GM19023 (cell line): ENCODE results near the gene ADAMTS18.
"Not testable (repeated sequence)": the region's sequence is repeated elsewhere in the genome, so short reads cannot be mapped to it uniquely, and the experiment has no call there.

ENCODE experiments used
- ATAC-seq: cut with Tn5 transposase; IDR thresholded peaks from one replicate; pipeline ENCODE4 v1.9.1; 2021; ENCODE audit warnings: mild to moderate bottlenecking, moderate library complexity; ENCODE audit not compliant: unreplicated experiment

The ADAMTS18 gene

DNA sequence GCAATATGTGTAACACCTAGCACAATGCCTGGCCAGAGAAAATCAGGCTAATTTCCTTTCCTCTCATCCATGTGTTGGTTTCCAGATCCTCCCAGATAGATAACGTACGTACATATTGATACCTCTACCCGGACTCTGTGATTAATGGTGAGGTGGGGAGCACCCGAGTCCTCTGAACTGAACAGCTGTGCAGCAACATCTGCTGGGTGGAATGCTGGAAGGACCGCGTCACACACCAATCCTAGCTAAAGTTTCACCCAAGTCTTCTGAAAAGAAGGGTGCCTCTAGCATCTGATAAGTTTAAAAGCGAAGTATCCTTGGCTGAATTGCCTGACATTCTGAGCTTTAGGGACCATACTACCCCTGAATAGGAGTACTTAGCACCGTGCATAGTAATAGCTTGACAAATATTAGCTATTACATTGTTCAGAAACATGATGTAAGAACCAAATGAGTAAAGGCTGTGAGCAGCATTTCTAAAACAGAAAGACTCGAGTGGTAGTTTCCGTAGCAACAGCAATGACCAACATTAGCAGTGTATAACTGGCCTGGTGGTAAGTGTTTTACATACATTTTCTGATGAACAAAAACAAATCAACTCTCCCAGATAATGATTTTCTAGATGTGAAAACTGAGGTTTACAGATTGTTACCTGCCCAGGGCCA lies 144.3 kb downstream of the ADAMTS18 start:
- ATAC-seq = no peak

DNA sequence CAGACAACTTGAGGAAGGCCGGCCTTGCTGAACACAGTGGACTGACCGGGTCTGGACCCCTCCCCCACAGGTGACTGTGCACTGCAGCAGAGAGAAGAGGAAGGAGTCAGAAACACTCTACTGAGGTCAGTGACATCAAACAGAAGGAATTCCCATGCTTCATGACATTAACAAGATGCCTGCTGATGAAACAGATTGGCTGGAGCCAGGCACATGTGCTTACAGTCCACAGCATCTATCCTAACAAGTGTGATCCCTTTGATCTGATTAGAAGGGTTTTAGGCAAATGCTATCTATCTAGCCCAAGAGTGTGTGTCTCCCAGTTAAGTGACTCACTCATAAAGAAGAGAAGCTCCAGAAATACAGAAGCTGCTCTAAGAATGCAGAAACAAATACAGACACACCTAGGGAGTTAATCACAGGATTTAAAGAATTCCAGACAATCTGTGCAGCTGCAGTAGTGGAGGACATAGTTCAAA lies 145.5 kb downstream of the ADAMTS18 start:
- no peak for ATAC-seq

DNA sequence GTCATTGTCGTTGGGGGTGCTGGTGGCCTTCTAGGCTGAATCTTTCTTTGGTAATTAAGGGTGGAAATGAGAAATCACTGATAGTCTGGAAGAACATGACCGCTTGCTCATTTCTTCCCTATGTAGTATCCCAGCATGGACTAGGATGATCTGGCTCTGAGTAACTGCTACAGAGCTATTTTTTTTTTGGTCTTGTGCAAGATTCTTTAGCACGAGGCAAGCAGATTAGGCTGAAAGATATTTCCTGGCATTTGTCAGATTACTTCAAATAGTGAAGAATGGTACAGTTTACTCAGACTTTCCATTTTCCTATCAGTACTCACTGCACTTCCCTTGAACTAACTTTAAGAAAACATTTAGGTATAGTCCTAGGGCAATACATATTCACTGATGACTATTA lies 146.6 kb downstream of the ADAMTS18 start:
- no peak for ATAC-seq

DNA sequence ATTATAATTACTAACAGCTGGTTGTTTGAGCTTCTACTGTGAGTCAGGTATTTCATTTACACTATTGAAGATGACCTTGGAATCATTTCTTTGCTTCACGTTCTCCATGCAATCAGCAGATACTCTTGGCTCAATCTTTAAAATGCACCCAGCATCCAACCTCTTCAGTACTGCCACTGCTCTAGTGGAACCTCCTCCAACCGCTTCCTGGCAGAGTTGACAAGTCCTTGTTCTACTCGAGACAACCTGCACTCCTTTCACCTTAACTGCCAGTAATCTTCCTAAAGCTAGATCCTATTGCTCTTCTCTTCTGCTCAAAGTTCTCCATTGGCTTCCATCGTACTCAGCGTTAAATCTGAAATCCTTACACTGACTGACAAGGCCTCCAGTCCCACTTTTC lies 149.2 kb downstream of the ADAMTS18 start:
- ATAC-seq = no peak

DNA sequence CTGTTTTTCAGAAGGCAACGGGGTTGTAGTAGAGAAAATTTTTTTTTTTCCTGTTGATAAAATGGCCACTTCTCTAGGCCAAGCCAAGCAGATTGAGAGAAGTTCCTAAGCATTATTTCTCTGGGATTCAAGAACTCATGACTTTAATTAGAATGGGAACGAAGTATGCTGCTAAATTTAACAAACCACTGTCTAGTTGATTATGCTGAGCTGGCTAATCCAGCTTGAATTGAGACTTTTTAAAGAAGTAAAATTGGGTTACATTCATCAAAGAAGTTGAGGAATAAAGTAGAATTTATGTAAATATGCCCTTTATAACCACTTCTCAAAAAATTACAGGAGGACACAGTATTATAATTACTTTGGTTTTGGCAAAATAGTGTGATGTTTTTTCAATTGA lies 152.5 kb downstream of the ADAMTS18 start:
- ATAC-seq = no peak

- ATAC-seq = not testable (repeated sequence)
Measured at GRCh38 chr16:77279316-77279715, 155.5 kb downstream of the ADAMTS18 start.

- ATAC-seq = no peak
Measured at GRCh38 chr16:77277571-77277970, 157.3 kb downstream of the ADAMTS18 start.

DNA sequence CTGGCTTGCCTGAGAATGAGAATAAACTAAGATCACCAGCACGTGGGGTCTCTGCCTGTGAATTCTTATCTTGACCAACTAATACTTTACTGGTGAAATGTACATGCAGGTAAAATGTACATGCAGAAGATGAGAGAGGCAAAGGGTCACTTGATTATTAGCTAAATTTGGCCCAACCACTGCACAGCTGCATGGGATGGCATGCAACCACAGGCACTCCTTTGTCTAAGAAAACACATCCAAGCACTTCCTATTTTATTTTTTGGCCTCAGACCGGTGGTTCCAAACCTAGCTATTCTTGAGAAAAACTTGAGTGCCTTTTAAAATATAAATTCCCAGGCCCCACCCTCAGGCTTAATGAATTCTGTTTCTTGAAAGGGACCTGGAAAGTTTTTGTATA lies 157.7 kb downstream of the ADAMTS18 start:
- ATAC-seq = no peak

DNA sequence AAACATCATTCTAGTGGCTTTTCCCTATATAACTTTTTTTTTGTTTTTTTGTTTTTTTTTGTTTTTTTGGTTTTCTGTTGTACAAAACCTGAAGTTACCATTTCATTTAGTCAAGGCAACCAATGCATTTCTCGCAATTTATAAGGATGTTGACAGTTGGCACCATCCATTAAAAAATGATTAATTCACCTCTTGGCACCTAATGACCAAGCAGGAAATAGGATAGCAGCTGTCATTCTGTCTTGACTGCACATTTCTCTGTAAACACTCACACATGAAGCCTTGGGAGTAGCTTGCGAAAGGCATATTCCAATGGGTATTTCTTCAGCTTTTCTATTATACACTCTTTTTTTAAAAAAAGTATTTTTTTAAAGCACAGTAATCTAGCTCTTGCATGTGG lies 158.2 kb downstream of the ADAMTS18 start:
- no peak for ATAC-seq

DNA sequence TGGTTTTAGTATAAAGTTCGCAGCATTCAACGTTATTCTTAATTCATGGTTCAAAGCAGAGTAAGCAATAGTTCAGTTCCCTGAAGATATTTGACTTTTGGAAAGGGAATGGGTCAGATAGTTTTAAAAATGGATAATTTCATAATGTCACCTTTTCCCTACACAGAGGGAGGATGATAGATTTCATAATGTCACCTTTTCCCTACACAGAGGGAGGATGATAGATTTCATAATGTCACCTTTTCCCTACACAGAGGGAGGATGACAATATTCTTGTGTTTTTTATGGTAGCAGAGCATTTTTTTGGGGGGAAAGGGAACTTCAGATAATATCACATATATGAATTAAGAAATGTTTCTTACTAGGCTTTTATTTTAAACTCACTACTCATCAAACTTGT lies 159.5 kb downstream of the ADAMTS18 start:
- not testable (repeated sequence) for ATAC-seq

DNA sequence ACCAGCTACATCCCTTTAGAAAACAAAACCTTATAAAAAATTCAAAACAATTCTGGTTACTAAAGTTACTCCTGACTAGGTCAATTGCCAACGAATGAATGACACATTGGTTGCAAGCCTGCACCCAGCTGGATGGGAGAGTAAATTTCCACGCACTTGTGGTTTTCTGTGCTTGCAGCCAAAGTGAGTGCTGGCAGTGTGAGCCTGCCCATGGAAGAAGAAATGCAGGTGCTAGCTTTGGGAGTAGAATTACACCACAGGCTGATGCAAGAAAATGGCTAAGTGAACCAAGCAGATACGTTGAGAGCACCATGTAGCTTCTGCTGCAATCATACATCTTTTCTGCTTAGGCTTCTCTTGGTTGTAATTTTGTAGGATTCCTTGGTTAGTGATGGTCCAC lies 161.0 kb downstream of the ADAMTS18 start:
- no peak for ATAC-seq

DNA sequence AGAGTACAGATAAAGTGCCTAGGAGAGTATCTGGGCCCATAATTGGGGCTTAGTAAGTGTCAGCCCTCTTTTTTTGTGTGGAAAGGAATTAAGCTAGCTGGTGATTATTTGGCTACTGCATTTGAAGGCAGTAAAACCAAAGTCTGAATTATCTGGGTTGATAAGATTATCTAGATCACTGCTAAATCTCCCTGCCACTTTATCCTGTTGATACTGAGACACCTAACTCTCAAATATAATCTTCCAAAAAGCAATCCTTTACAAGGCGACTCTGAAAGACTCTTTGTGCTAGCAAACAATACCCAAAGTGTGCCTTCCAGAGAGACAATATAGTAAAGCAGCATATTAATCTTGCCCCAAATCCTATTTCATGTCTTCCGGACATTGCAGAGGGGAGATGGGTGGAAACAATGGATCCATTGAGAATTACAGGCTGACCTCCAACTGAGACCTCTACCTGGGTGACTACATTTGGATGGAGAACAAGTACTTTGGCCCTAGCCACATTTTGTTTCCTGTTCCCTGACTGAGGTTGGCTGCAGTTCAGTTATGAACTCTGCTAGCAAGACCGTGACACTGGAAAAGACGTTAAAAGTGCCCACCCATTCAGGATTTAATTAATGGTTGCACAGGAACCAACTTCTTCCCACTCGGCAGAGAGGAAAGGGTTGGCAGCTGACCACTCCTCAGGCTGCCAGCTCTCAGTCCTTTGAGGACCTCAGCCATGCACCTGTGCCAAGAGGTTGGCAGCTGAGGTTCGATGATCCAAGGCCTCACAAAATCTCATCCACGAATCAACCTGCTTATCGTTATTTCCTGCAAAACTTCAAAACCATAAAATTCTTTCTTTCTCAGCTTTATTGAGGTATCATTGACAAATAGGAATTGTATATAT lies 163.1 kb downstream of the ADAMTS18 start:
- no peak for ATAC-seq

- ATAC-seq = not testable (repeated sequence)
Measured at GRCh38 chr16:77266185-77266584, 168.6 kb downstream of the ADAMTS18 start.

GRCh38 chr16:77262971-77263370 lies 171.9 kb downstream of the ADAMTS18 start:
- ATAC-seq = no peak

GRCh38 chr16:77250400-77250799 lies 184.4 kb downstream of the ADAMTS18 start:
- ATAC-seq = no peak

DNA sequence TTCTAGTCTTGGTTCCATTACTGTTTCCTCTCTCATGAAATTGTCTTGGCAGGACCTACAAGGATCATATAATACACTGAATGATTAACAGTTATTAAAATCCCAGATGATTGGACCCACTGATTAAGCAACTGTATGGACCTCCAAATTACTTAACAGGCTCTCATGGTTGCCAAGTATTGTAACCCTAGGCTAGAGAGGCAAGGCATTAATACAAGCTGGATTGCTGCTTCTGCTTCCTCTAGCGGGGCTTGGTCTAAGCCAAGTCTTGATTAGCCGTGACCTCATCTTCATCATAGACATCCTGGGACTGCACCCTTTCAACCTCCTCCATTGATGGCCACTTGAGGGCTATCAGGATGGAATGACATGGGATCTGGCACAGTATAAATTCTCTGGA lies 188.7 kb downstream of the ADAMTS18 start:
- ATAC-seq = no peak

- ATAC-seq = not testable (repeated sequence)
Measured at GRCh38 chr16:77242471-77242870, 192.4 kb downstream of the ADAMTS18 start.

- no peak for ATAC-seq
Measured at GRCh38 chr16:77238593-77238992, 196.2 kb downstream of the ADAMTS18 start.

DNA sequence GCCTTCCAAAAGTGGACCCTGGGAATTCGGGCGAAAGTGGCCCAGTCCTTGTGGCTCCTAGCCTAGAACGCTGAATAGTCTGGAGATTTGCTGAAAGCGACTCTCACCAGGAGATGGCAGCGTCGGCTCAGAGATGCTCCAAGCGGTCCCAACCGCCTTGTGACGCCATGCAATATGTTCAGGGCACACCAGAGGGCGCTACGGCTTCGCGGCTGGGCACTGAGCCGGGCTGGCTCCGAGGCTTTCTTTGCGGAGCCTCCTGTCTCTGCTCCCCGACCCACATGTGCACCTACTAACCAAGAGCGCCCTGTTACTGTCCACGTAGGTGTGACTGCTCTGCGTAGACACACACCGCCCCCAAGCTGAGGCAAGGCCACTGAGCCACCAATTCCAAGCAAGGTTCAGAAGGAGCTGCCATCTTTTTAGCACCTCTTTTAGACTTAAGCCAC lies 198.7 kb downstream of the ADAMTS18 start:
- peak; percentile 99 for ATAC-seq

DNA sequence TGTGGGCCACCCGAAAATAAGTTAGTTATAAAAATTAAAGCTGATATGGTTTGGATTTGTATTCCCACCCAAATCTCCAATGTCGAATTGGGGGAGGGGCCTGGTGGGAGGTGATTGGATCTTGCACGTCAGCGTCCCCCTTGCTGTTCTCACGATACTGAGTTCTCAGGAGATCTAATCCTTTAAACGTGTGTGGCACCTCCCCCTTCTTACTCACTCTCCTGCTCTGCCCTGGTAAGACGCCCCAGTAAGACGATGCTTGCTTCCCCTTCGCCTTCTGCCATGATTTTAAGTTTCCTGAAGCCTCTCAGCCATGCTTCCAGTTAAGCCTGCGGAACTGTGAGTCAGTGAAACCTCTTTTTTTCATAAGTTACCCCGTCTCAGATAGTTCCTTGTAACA lies 200.2 kb downstream of the ADAMTS18 start:
- no peak for ATAC-seq

DNA sequence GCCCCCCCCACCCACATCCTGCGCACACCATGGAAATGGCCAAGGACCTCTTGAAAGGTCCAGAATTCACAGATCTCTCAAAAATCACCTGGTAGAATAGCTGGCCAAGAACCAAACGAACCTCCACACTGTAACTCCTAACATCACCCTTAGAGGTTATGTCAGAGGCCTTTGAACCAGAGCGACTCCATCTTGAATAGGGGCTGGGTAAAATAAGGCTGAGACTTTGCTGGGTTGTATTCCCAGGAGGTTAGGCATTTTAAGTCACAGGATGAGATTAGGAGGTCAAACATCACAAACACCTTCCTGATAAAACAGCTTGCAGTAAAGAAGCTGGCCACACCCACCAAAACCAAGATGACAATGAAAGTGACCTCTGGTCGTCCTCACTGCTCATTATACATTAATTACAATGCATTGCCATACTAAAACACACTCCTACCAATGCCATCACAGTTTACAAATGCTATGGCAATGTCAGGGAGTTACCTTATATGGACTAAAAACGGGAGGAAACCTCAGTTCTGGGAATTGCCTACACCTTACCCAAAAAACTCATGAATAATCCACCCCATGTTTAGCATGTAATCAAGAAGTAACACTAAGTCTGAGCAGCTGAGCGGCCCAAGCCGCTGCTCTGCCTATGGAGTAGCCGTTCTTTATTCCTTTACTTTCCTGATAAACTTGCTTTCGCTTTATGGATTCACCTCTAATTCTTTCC lies 200.9 kb downstream of the ADAMTS18 start:
- no peak for ATAC-seq
